GM12874 (cell line): Measurements from ENCODE around the gene PIGC.
A peak's percentile ranks its signal among the peaks of the same experiment; 100 is the strongest.

ENCODE experiments used
- TF ChIP-seq, protein P1 (sequence below): IDR thresholded peaks from 2 replicates; pipeline ENCODE4 v1.5.1; 2011; ENCODE audit warnings: low read depth, mild to moderate bottlenecking, control low read depth, low read length, moderate library complexity; ENCODE audit not compliant: insufficient read depth

PIGC gene

DNA sequence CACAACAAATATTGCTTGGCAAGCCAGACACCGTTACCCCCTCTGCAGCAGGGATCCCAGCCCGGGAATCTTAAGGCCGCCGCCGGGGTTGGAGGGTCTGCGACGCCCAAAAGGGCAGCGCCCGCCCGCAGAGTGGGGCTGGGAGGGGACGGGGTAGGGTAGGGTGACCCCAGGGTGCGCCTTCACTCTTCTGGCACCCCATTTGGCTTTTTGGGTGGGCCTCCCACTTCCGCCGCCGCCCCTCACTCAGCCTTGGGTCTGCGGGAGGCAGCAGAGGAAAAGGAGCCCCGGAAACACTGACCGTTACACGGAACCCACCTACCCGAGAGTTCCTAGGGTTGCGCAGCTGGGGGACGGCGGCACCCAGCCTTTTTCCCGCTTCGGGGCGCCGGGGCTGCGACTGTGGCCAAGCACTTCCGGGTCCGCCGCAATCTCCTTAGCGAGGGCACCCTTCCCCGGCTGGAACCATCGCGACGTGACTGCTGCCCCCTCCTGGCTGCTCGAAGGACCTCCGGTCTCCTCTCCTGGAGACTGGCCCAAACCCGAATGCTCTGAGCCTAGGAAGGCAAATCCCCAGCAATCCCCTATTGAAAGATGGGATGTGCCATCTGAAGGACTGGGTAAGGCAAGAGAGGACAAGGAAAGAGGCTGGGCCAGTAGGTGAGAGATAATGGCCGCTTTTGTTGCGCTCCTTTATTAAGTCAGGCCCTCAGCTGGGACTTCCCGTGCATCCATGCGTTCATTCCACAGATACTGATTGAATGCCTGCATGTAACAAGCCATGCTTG is at the start of gene PIGC:
TSS of gene PIGC (minus strand) at position 404 of the 788 bp plus-strand sequence. CDS start 1,447 bp downstream, outside the sequence.
- TF ChIP-seq, protein P1, sequence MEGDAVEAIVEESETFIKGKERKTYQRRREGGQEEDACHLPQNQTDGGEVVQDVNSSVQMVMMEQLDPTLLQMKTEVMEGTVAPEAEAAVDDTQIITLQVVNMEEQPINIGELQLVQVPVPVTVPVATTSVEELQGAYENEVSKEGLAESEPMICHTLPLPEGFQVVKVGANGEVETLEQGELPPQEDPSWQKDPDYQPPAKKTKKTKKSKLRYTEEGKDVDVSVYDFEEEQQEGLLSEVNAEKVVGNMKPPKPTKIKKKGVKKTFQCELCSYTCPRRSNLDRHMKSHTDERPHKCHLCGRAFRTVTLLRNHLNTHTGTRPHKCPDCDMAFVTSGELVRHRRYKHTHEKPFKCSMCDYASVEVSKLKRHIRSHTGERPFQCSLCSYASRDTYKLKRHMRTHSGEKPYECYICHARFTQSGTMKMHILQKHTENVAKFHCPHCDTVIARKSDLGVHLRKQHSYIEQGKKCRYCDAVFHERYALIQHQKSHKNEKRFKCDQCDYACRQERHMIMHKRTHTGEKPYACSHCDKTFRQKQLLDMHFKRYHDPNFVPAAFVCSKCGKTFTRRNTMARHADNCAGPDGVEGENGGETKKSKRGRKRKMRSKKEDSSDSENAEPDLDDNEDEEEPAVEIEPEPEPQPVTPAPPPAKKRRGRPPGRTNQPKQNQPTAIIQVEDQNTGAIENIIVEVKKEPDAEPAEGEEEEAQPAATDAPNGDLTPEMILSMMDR: peak; percentile 91

DNA sequence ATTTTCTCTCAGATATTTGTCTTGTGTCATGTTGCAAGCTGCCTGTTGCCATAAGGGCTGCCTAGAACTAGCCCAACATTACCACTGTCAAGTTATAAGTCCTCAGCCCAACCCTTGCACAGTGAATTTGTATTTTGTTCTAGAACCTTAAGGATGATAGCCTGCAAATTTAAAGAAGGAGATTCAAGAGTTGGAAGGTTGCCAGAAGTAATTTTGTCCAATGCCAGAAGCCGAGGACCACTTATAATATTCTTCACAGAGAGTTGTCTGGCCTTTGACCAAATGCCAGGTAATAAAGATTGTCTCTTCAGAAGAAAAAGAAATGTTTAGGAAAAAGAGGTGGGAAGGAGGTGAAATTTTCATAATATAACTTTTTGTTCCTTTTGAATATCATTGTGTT is 48.6 kb upstream of the PIGC start:
- TF ChIP-seq, protein P1: no peak

DNA sequence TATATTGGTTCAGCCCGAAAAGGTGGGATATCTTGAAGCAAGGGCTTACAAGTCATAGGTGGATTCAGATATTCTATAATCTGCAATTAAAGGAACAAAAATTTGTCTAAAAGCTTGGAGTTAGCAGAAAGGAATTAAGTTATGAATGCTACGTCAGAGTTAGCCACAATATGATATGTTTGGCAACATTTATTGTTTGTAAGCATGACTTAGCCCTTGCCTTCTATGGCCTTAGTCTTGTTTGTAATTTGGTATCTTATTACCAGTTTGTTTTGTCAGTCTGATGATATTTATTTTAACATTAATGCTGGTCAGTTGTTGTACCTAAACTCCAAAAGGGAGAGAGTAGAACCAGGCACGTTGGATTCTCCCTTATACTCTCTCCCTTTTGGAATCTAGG is 46.0 kb upstream of the PIGC start:
- TF ChIP-seq, protein P1: no peak

- TF ChIP-seq, protein P1: no peak
These were observed 44.5 kb upstream of the PIGC start for GRCh38 chr1:172488393-172488792.

GRCh38 chr1:172487550-172487949 is 43.7 kb upstream of the PIGC start:
- TF ChIP-seq, protein P1: no peak

DNA sequence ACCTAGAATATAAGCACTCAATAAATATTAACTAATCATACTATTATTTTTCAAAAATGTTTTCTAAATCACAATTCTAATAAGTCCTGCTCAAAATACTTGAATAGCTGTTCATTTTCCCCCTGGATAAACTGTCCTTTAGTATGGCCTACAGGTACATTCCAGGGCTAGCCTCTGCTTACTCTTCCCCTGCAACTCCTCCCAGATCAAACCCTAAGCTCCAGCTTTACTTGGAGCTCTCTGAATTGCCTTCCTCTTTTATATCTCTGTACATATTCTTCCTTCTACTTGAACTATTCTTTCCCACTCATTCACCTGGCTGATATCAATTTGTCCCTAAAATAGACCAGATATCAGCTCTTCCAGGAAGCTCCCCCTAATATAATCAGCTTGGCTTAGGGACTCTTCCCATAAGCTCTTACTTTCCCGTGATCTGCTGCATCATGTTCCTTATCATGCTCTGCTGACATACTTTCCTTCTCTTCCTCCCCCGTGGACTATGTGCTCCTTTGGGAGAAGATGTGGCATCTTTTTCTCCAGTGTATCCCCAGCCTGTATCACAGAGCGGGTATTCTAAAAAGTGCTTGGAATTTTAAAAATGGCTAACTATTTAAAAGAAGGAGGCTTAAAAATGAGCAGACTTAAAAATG is 43.1 kb upstream of the PIGC start:
- TF ChIP-seq, protein P1: no peak

- TF ChIP-seq, protein P1: no peak
These were observed 41.8 kb upstream of the PIGC start for GRCh38 chr1:172485626-172486025.
